ENCODE data around the gene PTGER4.

PTGER4 gene

GRCh38 chr5:40685976-40686486, 6.3 kb downstream of the PTGER4 start:
- DNase-seq (ENCODE audit: low spot score), result no peak
- no peak for TF ChIP-seq CTCF (IDR thresholded peaks at IDR 0.05; ENCODE audit: extremely low read depth, missing control alignments)

GRCh38 chr5:40687321-40687720, 7.6 kb downstream of the PTGER4 start:
- TF ChIP-seq CTCF (IDR thresholded peaks at IDR 0.05; ENCODE audit: extremely low read depth, missing control alignments), result no peak
- no peak for DNase-seq (ENCODE audit: low spot score)

- peak; percentile 54 for TF ChIP-seq CTCF (IDR thresholded peaks at IDR 0.05; ENCODE audit: extremely low read depth, missing control alignments)
- peak; percentile 73 for DNase-seq (ENCODE audit: low spot score)
These were observed 8.5 kb downstream of the PTGER4 start for GRCh38 chr5:40688127-40688761.

- no peak for DNase-seq (ENCODE audit: low spot score)
- TF ChIP-seq CTCF (IDR thresholded peaks at IDR 0.05; ENCODE audit: extremely low read depth, missing control alignments), result no peak
These were observed 9.3 kb downstream of the PTGER4 start for GRCh38 chr5:40688996-40689395.

- no peak for DNase-seq (ENCODE audit: low spot score)
- TF ChIP-seq CTCF (IDR thresholded peaks at IDR 0.05; ENCODE audit: extremely low read depth, missing control alignments), result no peak
These were observed 9.7 kb downstream of the PTGER4 start for GRCh38 chr5:40689438-40689837.

GRCh38 chr5:40690267-40690666, 10.6 kb downstream of the PTGER4 start:
- TF ChIP-seq CTCF (IDR thresholded peaks at IDR 0.05; ENCODE audit: extremely low read depth, missing control alignments), result no peak
- no peak for DNase-seq (ENCODE audit: low spot score)

GRCh38 chr5:40691894-40692293, 12.2 kb downstream of the PTGER4 start:
- no peak for DNase-seq (ENCODE audit: low spot score)
- TF ChIP-seq CTCF (IDR thresholded peaks at IDR 0.05; ENCODE audit: extremely low read depth, missing control alignments), result no peak
